Testis (tissue), 2 donors: Measurements from ENCODE around the gene PIP4K2A.

Source experiments
- CTCF ChIP-seq, 3 experiments: fragments of 450-650 bp in 2 of 3; fragments of 200-600 bp in 1 of 3; sonication (generic) in 1 of 3; IDR thresholded peaks; one replicate each; pipeline ENCODE4 v1.5.1; 2016 to 2019; ENCODE audit warnings: antibody characterized with exemption in 3 of 3, mild to moderate bottlenecking in 2 of 3, moderate library complexity in 1 of 3
- POLR2A ChIP-seq: fragments of 450-650 bp; IDR thresholded peaks from one replicate; pipeline ENCODE4 v1.6.1; 2017; ENCODE audit warnings: antibody characterized with exemption, mild to moderate bottlenecking, moderate library complexity

GRCh38 chr10:22550732-22551131, 163.6 kb downstream of the PIP4K2A start:
- TF ChIP-seq POLR2A (no peak), CTCF (IDR thresholded peaks at IDR 0.05) (peak in 2 of 3 experiments; percentile 32 to 69)
